SH-SY5Y (cell line): ENCODE results near the gene EMC9.

ENCODE experiments used
- GATA2 ChIP-seq: IDR thresholded peaks from 2 replicates; pipeline ENCODE4 v1.6.1; 2011; ENCODE audit warnings: mild to moderate bottlenecking, low read depth, low read length
- GATA3 ChIP-seq: IDR thresholded peaks from 2 replicates; pipeline ENCODE4 v1.6.1; 2011; ENCODE audit warnings: low read depth, mild to moderate bottlenecking, low read length, moderate library complexity

The EMC9 gene

DNA sequence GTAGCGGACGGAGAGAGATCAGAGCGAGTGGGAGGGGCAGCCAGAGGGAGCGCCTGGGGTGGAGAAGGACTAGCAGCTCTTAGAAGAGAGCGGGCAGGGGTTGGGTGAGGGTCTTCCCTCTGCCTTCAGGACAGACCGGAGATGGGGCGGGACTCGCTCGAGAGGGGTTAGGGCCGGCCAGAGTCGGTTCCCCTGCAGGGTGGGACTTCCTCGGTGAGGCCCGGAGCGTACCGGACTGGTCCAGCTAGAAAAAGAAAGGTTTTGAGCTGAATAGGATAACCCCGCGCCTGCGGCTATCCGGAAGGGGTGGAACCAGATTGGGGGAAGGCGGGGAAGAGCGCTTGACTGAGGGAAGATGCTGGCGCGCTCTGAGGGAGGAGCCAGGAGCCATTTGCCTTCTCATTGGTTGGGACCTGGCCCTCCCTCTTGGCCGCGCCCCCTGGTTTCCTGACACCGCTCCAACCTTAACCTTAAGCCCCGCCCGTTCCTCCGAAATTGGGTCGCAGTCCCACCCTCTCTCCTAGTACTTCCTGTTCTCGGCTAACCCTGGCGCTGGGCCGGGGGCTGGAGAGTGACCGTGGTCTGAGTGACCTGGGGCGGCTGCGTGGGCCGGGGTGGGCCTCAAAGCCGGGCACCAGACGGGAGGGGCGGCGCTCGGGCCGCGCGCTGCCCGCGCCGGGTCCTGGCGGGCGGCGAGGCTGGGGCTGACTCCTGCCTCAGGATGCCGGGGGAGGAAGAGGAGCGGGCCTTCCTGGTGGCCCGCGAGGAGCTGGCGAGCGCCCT, 5.8 kb upstream of the EMC9 start, which contains the start of gene RNF31:
RNF31 (plus strand) TSS at position 521 of the 783 bp plus-strand sequence; CDS start at position 722, 201 bp downstream.
- no peak for TF ChIP-seq GATA2
- TF ChIP-seq GATA3, result no peak

DNA sequence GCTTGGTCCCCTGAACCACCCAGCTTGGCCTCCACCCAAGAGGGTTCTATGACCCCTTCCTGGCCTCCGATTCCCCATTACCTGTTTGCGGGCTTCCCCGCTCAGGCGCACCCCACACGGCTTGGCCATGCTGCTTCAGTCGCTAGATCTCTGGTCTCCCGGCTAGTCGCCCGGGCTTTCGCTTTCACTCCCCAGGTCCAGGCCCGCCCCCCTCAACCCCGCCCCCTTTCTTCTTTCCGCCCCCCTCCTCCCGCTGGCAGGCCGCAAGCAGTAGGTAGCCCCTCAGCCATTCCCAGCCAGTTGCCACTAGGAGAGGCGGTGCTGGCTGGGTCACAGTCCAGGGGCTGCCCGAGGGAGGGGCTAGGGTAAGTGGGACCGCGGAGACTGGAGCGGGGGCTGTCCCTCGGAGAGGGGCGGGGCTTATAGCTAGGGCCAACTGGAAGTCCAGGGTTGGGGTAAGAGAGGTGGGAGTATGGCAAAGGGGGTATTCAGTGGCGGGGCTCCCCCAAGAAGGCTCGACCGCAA, 5.1 kb upstream of the EMC9 start, which contains the start of gene PSME2:
PSME2 (minus strand) TSS at position 158 of the 525 bp plus-strand sequence; CDS start at position 129, 29 bp downstream.
- TF ChIP-seq GATA3, result no peak
- no peak for TF ChIP-seq GATA2

DNA sequence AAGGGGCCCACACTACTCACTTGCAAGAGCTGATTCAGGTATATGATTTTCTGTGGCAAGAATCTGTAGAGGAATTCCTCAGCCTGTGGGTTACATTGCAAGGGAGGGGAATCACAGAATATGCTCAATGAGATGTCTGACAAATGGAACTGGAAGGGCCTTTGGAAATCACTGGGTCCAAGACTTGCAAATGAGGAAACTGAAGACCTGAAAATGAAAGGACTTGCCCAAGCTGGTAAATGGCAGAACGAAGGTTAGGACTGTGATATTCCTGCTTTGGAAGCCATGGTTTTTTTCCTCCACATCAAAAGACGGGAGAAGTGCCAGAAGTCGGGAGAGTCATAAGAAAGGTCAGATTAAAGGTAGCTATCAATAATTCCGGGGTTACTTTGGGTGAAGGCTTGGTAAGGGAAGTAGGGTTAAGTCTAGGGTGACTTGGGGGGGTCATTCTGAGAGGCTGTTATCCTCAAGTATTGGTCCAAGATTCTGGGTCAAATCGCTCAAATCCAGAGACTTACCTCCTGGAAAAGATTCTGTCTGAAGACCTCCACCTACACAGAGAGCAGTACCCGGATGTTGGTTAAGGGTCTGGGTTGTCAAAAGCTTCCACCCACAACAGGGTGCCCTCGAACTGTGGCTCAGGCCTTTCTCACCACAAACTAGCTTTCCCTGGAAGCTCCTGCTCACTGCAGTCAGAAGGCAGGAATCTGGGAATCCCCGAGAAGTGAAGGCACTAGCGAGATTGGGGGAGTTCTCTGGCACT, 4.5 kb upstream of the EMC9 start:
- TF ChIP-seq GATA2, result no peak
- no peak for TF ChIP-seq GATA3

DNA sequence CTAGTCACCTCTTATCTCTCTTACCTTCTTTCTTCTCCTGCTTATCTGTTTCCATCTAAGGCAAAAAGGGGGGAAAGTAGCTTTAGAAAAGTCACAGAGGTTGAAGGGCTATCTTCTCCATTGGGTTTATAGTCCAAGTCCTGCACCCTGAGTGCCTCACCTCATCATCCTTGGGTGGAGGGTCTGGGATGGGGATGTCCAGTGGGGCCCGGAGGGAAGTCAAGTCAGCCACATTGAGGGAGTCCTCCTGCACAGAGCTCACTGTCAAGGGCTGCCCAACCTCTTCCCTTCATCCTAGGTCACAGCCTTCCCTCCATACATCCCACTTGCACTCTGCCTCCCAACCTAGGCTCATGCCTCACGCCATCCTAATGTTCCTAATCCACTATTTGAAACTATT, 3.8 kb upstream of the EMC9 start:
- no peak for TF ChIP-seq GATA2
- TF ChIP-seq GATA3, result no peak

DNA sequence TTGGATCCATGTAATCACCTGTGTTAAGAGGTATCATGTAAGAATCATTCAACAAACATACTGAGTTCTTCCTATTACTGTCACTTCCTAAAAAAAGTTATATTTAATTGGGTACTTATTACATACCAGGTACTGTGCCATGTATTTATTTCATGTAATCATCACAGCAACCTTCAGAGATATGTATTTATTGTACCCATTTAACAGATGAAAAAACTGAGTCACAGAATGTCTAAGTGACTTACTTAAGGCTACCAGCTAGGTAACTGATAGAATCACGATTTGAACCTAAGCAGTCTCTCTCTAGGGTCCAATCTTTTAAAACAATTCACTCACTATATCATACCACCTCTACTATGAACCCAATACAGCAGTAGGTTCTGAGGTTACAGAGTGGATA, 3.1 kb upstream of the EMC9 start:
- TF ChIP-seq GATA2 (no peak), GATA3 (no peak)

DNA sequence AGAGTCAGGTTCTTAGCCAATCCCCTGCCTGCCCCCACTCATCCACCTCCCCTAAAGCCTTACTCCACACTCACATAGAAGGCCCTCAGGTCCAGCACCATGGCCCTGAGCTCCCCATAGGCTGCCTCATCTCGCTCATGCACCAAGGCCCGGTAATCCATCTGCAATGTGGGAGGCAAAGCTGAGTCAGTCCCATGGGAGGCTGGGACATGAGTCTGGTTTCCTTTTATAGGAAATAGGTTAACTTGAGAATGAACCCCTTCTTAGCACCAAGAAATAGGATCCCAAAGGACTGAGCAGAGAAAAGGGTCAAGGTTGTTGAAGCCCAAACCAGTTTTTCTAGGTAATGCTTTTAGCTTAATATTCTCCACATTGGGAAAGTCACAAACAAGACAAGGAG, 2.1 kb upstream of the EMC9 start:
- no peak for TF ChIP-seq GATA2

DNA sequence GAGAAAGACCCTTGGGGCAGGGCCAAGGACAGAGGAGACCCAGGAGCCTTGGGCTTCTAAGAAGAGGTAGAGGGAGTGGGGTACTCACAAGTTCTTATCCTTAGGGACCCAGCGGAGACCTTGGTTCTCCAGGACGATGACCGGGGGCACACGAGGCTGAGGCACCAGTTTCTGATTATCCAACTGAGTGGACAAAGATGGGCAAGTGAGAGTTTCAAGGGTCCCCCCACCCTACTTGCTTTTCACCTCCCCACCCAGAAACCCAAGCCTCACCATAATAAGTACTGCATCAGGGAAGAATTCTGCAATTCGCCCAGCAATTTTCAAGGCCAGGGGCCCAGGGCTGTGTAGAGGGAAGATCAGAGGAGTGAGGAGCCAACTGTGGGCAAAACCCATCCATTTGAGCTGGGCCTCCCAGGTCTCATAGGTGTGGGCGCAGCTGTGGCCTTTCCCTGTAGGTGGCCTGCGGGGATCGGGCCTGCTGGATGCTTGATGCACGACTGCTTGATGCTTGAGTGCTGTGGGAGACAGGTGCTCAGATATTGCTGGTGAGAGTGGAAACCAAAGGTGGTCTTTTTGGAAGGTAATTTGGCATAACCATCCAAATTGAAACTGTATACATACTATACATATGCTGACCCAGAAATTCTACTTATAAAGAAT, 2.0 kb downstream of the EMC9 start:
- no peak for TF ChIP-seq GATA3
- TF ChIP-seq GATA2, result no peak

DNA sequence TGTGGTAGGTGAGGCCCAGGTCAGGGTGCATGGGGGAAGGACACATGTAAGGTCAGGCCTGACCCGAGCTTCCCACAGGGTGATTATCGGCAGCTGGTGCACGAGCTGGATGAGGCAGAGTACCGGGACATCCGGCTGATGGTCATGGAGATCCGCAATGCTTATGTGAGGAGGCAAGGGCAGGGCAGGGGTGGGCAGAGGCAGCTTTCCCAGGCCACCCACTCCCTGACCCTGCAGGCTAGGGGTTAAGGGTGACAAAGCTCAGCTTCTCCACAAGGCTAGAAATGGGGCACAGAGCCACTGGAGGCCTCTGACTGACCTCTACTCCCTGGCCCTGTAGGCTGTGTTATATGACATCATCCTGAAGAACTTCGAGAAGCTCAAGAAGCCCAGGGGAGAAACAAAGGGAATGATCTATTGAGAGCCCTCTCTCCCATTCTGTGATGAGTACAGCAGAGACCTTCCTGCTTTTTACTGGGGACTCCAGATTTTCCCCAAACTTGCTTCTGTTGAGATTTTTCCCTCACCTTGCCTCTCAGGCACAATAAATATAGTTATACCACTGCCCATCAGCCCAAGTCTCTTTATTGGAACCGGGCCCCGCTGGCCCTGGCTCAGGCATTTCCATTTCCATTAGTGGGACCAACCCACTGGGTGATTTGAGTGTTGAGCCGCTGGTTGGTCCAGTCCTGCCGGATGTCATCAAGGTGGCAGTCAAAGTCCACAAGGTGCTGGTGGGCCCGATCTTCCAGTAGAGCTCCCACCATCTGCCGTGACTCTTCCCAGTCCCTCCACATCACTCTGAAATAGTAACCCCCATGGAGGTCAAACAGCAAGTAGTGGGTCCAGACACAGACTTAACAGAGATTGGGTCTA, 2.8 kb downstream of the EMC9 start:
- no peak for TF ChIP-seq GATA2
- TF ChIP-seq GATA3, result no peak

DNA sequence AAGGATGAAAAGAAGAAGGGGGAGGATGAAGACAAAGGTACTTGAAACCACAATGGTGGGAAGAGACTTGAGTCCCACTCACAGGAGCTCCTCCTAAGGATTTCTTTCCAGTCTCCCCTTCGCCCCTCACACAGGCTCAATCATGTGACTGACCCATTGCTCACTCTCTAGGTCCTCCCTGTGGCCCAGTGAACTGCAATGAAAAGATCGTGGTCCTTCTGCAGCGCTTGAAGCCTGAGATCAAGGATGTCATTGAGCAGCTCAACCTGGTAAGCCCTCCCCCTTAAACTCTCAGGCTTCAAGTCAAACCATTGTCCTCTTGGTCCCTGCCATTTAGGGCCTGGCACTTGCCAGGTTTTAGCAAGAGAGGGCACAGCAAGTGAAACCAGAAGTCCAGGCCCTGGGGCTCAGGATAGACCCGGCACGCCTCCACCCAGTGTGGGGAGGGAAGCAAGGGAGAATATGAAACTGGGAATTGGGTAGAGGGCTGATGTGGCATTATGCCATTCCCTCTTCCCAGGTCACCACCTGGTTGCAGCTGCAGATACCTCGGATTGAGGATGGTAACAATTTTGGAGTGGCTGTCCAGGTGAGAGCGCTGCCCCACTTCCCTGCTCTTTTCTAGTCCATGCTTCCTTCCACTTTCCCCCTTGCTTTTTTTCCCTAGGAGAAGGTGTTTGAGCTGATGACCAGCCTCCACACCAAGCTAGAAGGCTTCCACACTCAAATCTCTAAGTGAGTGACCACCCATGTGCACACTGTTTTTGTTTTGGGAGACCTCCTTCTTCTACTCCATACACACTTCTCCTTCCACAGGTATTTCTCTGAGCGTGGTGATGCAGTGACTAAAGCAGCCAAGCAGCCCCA, 3.6 kb downstream of the EMC9 start:
- TF ChIP-seq GATA3 (no peak), GATA2 (no peak)

DNA sequence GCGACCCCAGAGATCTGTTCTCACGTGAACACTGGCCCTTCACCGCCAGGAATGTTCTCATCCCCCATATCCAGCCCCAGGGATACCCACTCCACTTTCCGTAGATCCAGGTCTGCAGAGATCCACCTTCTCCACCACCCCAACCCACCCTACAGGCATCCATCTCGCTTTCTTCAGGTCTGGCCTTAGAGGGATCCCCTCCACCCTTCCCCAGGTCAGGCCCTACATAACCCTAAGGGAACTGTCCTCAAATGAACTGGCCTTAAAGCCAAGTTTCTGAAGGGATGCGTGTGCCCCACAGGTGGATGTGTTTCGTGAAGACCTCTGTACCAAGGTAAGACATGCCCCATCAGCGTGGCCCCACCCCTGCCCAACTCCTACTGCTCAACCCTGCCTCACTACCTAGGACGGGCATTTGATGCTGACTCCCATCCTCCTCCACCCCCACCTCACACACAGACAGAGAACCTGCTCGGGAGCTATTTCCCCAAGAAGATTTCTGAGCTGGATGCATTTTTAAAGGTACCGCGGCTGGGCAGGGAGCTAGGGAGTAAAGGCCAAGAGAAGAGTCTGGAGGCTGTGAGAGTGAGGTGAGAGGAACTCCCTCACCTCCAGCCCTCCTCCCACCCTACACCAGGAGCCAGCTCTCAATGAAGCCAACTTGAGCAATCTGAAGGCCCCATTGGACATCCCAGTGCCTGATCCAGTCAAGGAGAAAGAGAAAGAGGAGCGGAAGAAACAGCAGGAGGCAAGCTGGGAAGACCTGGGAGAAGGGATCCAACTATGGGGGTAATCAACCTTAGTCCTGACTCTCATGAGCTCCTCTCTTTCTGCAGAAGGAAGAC, 4.5 kb downstream of the EMC9 start:
- no peak for TF ChIP-seq GATA3
- no peak for TF ChIP-seq GATA2

DNA sequence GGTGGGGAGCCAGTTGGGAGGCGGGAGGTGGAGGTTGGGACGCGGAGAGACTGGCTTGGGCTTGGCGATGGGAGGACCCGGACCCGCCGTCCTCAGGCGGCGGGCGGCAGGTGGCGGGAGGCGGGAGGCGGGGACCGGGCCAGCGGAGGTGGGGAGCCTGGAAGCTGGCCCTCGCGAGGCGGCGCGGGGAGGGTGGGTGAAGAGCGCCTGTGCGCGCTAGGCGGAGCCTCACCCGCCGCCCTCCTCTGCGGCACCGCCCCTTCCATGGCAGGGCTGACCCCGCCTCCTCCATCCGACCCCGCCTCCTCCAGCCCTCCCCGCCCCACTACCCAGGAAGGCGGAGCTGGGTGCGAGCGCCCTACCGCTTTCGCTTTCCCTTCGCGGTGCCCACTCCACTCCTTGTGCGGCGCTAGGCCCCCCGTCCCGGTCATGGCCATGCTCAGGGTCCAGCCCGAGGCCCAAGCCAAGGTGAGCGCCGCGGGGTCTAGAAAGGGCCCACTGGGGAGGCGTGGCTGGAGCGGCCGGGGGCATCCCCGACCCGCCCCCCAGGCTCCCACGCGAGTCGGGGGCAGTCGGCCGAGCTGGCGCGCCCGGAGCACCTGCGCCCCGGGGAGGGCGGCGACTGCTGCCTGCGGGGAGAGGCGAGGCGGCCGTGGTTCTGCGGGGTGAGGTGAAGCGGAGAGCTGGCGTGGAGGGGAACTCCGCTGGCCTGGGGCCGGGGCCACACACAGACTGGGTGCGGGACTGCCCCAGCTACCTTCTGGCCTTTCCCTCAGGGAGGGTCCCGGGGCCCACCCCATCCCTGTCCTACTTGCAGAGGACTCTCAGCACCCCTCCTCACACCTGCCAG, 5.3 kb downstream of the EMC9 start, which contains the start of gene PSME1:
PSME1 (plus strand) TSS at position 361 of the 850 bp plus-strand sequence; CDS start at position 430, 69 bp downstream.
- TF ChIP-seq GATA3 (no peak), GATA2 (no peak)
